ENCODE measurements around the gene CDC42EP2. TPM values are rescaled to one million over a fixed set of nuclear protein-coding genes. Genes with fewer than 3 reads are reported as not detected.

Gene CDC42EP2
- total RNA-seq, 1 donor from 2014 or later = 37.4 TPM

DNA sequence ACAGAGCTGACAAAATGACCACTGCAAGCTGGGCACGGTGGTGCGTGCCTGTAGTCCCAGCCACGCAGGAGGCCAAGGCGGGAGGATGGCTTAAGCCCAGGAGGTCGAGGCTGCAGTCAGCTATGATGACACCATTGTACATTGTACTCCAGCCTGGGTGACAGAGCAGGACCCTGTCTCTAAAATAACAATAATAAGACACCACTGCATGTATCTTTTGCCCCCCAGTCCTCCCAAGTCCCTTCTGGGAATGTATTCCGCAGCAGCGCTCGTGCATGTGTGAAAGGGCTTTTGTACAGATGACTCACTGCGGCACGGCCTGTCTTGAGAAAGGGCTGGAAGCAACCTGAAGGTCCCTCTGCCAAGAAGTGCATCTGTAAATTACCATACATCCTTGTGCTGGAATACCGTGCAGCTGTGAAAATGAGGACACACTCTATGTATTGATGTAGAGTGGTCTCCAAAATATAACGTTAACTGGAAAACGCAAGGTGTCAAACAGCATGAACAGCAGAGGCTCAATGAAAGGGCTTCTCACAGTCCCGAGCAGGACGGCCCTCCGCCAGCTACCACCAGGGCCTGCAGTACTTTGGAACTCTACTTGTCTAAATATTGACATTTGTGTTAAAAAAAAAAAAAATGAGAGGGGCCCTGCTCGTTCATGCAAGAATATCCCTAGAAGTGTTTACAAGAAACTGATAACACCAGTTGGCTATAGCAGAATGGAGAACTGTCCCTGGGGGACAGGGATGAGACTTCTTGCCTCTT is 9.0 kb upstream of the CDC42EP2 start:
- TF ChIP-seq, protein P1, sequence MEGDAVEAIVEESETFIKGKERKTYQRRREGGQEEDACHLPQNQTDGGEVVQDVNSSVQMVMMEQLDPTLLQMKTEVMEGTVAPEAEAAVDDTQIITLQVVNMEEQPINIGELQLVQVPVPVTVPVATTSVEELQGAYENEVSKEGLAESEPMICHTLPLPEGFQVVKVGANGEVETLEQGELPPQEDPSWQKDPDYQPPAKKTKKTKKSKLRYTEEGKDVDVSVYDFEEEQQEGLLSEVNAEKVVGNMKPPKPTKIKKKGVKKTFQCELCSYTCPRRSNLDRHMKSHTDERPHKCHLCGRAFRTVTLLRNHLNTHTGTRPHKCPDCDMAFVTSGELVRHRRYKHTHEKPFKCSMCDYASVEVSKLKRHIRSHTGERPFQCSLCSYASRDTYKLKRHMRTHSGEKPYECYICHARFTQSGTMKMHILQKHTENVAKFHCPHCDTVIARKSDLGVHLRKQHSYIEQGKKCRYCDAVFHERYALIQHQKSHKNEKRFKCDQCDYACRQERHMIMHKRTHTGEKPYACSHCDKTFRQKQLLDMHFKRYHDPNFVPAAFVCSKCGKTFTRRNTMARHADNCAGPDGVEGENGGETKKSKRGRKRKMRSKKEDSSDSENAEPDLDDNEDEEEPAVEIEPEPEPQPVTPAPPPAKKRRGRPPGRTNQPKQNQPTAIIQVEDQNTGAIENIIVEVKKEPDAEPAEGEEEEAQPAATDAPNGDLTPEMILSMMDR (IDR thresholded peaks at IDR 0.05; ENCODE audit: insufficient read depth, low read length, poor library complexity, severe bottlenecking) = no peak
- no peaks in the 10 kb centered on the region for H3K36me3 ChIP-seq (ENCODE audit: control insufficient read depth, insufficient read depth, low read length)
- no peaks in the 10 kb centered on the region for H3K27me3 ChIP-seq (ENCODE audit: control insufficient read depth, insufficient read depth, low read length)
- no peak overlapping the region for H3K4me3 ChIP-seq (ENCODE audit: low read depth, low read length)
- DNase-seq (ENCODE audit: low read depth) = no peak

DNA sequence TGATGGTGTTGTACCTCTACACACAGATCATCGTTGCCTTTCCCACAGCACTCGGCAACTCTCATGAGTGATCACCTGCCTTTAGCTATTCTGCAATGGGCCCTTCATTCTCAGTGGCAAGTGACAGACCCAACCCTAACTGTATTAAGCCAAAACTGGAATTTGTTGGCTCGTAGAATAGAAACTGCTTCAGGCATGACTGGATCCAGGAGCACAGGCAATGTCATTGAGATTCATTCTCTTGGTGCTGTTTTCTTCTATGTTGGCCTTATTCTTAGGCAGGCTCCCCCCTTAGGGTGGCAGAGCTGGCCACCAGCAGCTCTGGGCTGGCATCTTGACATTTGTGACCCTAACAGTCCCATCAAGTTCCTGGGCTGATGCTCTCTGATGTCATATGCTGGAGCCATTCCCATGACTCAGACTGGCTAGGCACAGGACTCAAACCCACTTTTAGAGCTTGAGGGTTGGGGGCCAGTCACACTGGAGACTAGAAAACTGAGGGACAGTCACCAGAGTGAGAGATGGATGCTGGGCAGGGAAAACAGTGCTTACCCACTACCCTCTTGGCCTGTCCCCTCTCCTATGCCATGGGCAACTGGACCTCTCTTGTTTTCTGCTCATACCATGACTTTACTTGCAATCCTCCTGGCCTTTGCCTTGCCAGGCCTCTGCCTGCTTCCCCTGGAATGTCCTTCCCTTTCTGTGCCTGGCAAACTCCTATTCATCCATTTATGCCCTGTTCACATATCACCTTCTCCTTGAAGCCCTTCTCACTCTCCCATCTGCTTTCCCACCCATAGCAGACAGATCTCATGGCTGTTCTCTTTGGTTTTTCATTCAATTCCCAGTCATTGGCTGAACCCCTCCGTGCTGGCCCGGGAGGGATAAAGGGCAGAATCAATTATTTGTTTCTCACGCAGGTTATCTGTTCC is 7.1 kb upstream of the CDC42EP2 start:
- TF ChIP-seq, protein P1 (IDR thresholded peaks at IDR 0.05; ENCODE audit: insufficient read depth, low read length, poor library complexity, severe bottlenecking) = no peak
- no peaks in the 10 kb centered on the region for H3K36me3 ChIP-seq (ENCODE audit: control insufficient read depth, insufficient read depth, low read length)
- H3K4me3 ChIP-seq (ENCODE audit: low read depth, low read length) = no peak overlapping the region
- H3K27me3 ChIP-seq (ENCODE audit: control insufficient read depth, insufficient read depth, low read length) = no peaks in the 10 kb centered on the region
- DNase-seq (ENCODE audit: low read depth) = no peak

DNA sequence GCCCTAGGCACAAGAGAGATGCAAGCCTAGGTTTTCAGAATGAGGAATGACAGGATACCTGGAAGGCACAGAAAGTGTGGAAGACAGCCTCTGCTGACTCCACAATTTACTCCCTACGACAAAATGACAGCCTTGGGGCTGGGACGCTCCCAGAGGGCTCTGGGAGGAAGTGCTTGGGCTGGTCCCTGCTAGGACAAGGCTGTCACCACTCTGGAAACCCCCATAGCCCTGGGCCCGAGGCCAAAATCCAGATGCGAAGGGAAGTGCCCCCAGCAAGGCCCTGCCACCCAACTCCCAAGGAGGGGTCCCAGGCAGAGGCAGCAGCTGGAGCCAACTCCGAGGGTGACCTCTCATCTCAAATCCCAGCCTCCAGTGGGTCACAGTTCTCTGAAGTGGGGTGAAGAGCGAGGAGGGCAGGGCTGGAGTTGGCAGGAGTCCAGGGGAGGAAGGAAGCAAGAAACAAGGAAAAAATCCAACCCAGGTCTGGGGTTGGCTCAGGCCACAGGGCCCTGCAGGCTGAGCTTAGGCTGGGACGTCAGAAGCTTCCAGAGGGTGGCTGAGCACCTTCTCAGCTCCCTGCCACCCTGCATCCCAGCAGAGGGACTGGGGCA is 6.3 kb upstream of the CDC42EP2 start:
- no peaks in the 10 kb centered on the region for H3K36me3 ChIP-seq (ENCODE audit: control insufficient read depth, insufficient read depth, low read length)
- no peaks in the 10 kb centered on the region for H3K27me3 ChIP-seq (ENCODE audit: control insufficient read depth, insufficient read depth, low read length)
- TF ChIP-seq, protein P1 (IDR thresholded peaks at IDR 0.05; ENCODE audit: insufficient read depth, low read length, poor library complexity, severe bottlenecking) = no peak
- no peak for DNase-seq (ENCODE audit: low read depth)
- H3K4me3 ChIP-seq (ENCODE audit: low read depth, low read length) = no peak overlapping the region

DNA sequence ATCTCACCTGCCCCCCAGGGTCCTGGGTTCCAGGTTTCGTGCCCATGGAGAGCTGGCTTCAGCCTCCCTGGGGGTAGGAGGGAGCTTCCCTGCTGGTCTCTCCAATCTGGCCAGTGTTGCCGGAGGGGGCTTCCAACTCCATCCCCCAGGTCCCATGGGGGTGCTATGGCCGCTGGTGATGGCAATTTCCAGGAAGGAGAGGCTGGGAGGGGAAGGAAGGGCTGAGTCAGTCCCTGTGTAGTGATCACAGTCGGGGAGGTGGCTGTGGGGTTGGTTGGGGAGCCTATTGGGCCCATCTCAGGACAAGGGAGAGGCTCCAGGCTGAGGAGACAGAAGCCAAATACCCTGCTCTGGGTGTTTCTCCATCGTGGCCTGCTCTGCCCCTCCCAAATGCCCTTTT is 5.7 kb upstream of the CDC42EP2 start:
- DNase-seq (ENCODE audit: low read depth) = no peak
- H3K4me3 ChIP-seq (ENCODE audit: low read depth, low read length) = no peak overlapping the region
- TF ChIP-seq, protein P1 (IDR thresholded peaks at IDR 0.05; ENCODE audit: insufficient read depth, low read length, poor library complexity, severe bottlenecking) = no peak
- H3K27me3 ChIP-seq (ENCODE audit: control insufficient read depth, insufficient read depth, low read length) = no peaks in the 10 kb centered on the region
- H3K36me3 ChIP-seq (ENCODE audit: control insufficient read depth, insufficient read depth, low read length) = no peaks in the 10 kb centered on the region

DNA sequence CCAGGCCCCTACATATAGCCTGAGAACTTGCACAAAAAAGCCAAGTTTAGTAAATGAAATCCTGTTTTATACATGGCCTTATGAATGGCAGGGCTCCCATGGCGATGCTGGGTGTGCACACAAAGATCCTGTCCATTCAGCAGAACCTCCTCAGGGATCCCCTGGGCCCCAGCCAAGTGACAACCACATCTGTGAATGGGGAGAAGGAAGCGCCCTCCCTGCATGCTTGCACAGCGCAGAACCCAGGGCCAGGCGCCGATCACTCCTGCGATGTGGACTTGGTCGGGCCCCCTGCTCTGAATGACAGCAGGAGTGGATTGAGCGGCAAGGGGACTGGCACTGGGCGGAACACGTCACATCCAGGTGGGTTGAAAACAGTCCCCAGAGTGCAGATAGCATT is 4.5 kb upstream of the CDC42EP2 start:
- no peaks in the 10 kb centered on the region for H3K27me3 ChIP-seq (ENCODE audit: control insufficient read depth, insufficient read depth, low read length)
- no peak overlapping the region for H3K4me3 ChIP-seq (ENCODE audit: low read depth, low read length)
- DNase-seq (ENCODE audit: low read depth) = no peak
- no peaks in the 10 kb centered on the region for H3K36me3 ChIP-seq (ENCODE audit: control insufficient read depth, insufficient read depth, low read length)
- TF ChIP-seq, protein P1 (IDR thresholded peaks at IDR 0.05; ENCODE audit: insufficient read depth, low read length, poor library complexity, severe bottlenecking) = no peak
